Measurements from ENCODE around the gene SETD2. TPM values are rescaled to one million over a fixed set of nuclear protein-coding genes. Genes with fewer than 3 reads are reported as not detected.

The SETD2 gene
- total and polyA plus RNA-seq, 5 donors from 2014 or later: 10.4 to 93.7 (median 11.7) TPM

- H3K27ac Mint-ChIP-seq: peak overlapping the region in 2 of 3 donors; percentile 32 to 42
- H3K9me3 Mint-ChIP-seq: no peaks in the 10 kb centered on the region
- Histone ChIP-seq H3K9me3 (ENCODE audit: control insufficient read depth in 2 of 2, low read length in 2 of 2) (no peaks in the 10 kb centered on the region), H3K4me3 (ENCODE audit: low read depth, low read length) (no peak overlapping the region), H3K36me3 (ENCODE audit: control insufficient read depth, insufficient read depth, low read length) (peaks cover 4% of the 10 kb centered on the region), H3K4me1 (ENCODE audit: control insufficient read depth, insufficient read depth, low read length, poor library complexity, severe bottlenecking) (peaks cover 77% of the 10 kb centered on the region), H3K27me3 (ENCODE audit: control insufficient read depth, insufficient read depth, low read length) (no peaks in the 10 kb centered on the region), H3K27ac (ENCODE audit: insufficient read depth, low read length, poor library complexity, severe bottlenecking) (no peak overlapping the region)
- no peaks in the 10 kb centered on the region for H3K27me3 Mint-ChIP-seq
- peaks cover 38% of the 10 kb centered on the region for H3K36me3 Mint-ChIP-seq
- ATAC-seq (ENCODE audit: low read depth in 2 of 2) (no peak), DNase-seq (no peak)
- peak overlapping the region in 1 of 4 donors; percentile 36 for H3K4me3 Mint-ChIP-seq
- H3K4me1 Mint-ChIP-seq: peaks cover 21 to 85% (median 65%) of the 10 kb centered on the region in 4 donors
Observed at GRCh38 chr3:46968783-46969428, 195.0 kb downstream of the SETD2 start.

DNA sequence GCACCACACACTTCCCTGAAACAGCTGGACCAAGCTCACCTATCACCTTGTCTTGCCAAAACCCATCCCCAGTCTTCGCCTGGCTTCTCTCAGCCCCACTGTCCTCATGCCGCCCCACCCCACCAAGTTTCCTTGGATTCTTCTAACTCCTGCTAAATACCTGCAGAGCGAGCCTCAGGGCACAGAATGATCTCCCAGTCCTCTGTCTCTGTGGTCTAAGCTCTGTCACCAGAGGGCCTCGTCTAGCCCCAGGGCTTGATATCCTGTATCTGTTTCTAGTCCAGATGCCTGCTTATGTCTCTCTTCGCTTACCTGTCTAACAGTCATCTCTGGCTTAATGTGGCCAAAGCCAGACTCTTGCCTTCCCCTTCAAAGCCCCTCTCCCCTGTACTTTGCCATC is 197.1 kb downstream of the SETD2 start:
- Histone ChIP-seq H3K4me1 (ENCODE audit: control insufficient read depth, insufficient read depth, low read length, poor library complexity, severe bottlenecking) (peaks cover 72% of the 10 kb centered on the region), H3K36me3 (ENCODE audit: control insufficient read depth, insufficient read depth, low read length) (peaks cover 4% of the 10 kb centered on the region), H3K27ac (ENCODE audit: insufficient read depth, low read length, poor library complexity, severe bottlenecking) (no peak overlapping the region), H3K4me3 (ENCODE audit: low read depth, low read length) (peak overlapping the region; percentile 2), H3K9me3 (ENCODE audit: control insufficient read depth in 2 of 2, low read length in 2 of 2) (no peaks in the 10 kb centered on the region), H3K27me3 (ENCODE audit: control insufficient read depth, insufficient read depth, low read length) (no peaks in the 10 kb centered on the region)
- Mint-ChIP-seq H3K4me1 (peaks cover 20 to 85% (median 64%) of the 10 kb centered on the region in 4 donors), H3K36me3 (peaks cover 41% of the 10 kb centered on the region), H3K27ac (peak overlapping the region; percentile 69 to 93 (median 73)), H3K4me3 (peak overlapping the region in 3 of 4 donors; percentile 22 to 80 (median 28)), H3K9me3 (no peaks in the 10 kb centered on the region), H3K27me3 (no peaks in the 10 kb centered on the region)
- ATAC-seq (ENCODE audit: low read depth in 2 of 2): peak; percentile 47 to 54
- no peak for DNase-seq

Other genes starting within 250 kb of the SETD2 start
- 71.8 TPM for gene CCDC12, start 187.4 kb downstream of the SETD2 start, total RNA-seq
- 100 to 1,000 TPM in 3 of 4 donors, 10 to 100 TPM in 1; 90.4 to 116 (median 106) TPM for gene CCDC12, start 187.4 kb downstream of the SETD2 start, polyA plus RNA-seq
- gene NBEAL2, start 184.4 kb downstream of the SETD2 start, total RNA-seq: 429 TPM
- 10 to 100 TPM in 2 of 4 donors, 1 to 10 TPM in 2; 4.7 to 13.5 (median 8.6) TPM for gene NBEAL2, start 184.4 kb downstream of the SETD2 start, polyA plus RNA-seq
- gene KIF9, start 118.7 kb upstream of the SETD2 start, total RNA-seq: 5.4 TPM
- 1 to 10 TPM; 3.7 to 4.6 (median 4.0) TPM for gene KIF9, start 118.7 kb upstream of the SETD2 start, polyA plus RNA-seq
- 48.9 TPM for gene KLHL18, start 118.8 kb upstream of the SETD2 start, total RNA-seq
- 10 to 100 TPM; 11.0 to 16.0 (median 14.7) TPM for gene KLHL18, start 118.8 kb upstream of the SETD2 start, polyA plus RNA-seq
- 54.2 TPM for gene PTPN23, start 216.9 kb upstream of the SETD2 start, total RNA-seq
- gene PTPN23, start 216.9 kb upstream of the SETD2 start, polyA plus RNA-seq: 1 to 10 TPM; 1.0 to 4.3 (median 2.2) TPM